ENCODE results near the gene OR11A1.

The OR11A1 gene

DNA sequence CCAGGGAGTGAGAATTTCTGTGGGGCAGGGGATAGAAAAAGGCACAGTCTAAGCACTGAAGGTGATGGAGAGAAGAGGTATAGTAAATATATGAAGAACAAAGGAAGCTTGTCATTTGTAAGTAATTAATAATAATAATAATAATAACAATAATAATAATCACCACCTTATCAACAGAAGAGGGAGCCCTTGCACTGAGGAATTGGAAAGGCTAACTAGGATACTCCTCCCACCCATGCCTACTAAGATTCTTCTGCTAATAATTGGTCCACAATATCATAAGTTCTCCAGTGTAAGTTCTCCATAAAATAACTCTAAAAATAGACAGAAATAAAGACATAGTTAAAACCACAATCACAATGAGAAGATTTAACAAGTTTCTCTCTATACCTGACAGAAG lies 80.9 kb downstream of the OR11A1 start:
- no peaks in the 10 kb centered on the region for H3K36me3 Mint-ChIP-seq
- H3K27ac Mint-ChIP-seq: no peak overlapping the region
- H3K4me3 Mint-ChIP-seq: no peak overlapping the region
- no peak for ATAC-seq
- H3K4me1 Mint-ChIP-seq: no peaks in the 10 kb centered on the region
- no peaks in the 10 kb centered on the region for H3K9me3 Mint-ChIP-seq
- peaks cover 34% of the 10 kb centered on the region for H3K27me3 Mint-ChIP-seq

All from stimulated activated memory B cell treated with anti-CD40 and anti-IgM and Interleukin-4, amounts not matched to agents 10 μg/mL and 1 μg/mL and 100 μg/mL, for 72 hours (primary cell).